Measurements from ENCODE around the gene GREB1. TPM values are rescaled to one million over a fixed set of nuclear protein-coding genes. Genes with fewer than 3 reads are reported as not detected.

GREB1 gene
- total and polyA plus RNA-seq, 2 of the 13 experiments (the other 11 are each of a cell fraction or from before 2014, with no cell fraction given): 31.3 to 61.2 TPM

DNA sequence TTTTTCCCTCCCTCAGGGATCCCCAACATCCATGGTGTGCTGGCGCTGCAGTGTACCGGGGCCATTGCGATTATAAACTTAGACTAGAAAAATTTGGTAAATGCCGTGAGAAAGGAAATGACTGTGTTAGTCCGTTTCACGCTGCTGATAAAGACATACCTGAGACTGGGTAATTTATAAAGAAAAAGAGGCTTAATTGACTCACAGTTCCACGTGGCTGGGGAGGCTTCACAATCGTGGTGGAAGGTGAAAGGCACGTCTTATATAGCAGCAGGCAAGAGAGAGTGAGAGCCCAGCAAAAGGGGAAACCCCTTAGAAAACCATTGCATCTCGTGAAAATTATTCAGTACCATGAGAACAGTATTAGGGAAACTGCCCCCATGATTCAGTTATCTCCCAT is 91.8 kb downstream of the GREB1 start:
- no TSS peak for BruUV-seq (replicated peaks)
- Histone ChIP-seq H3K4me2 (ENCODE audit: low read depth, low read length) (no peak overlapping the region), H3K4me3 (replicated peaks in 1 of 3; ENCODE audit: insufficient read depth in 1 of 3, low read depth in 2 of 3, low read length in 3 of 3) (no peak overlapping the region), H3K79me2 (ENCODE audit: insufficient read depth, low read length) (no peaks in the 10 kb centered on the region), H3K9ac (ENCODE audit: insufficient read depth, low read depth, low read length) (no peak overlapping the region), H3K36me3 (replicated peaks in 1 of 2; ENCODE audit: control insufficient read depth in 1 of 2, insufficient read depth in 2 of 2, low read length in 2 of 2) (peaks cover 64 to 100% of the 10 kb centered on the region in 2 experiments), H3K27ac (ENCODE audit: extremely low read length, insufficient read depth, low read length) (no peak overlapping the region), H2AFZ (ENCODE audit: low read length) (no peak overlapping the region), H3K4me1 (ENCODE audit: insufficient read depth, low read length) (no peaks in the 10 kb centered on the region), H3K9me3 (ENCODE audit: low read length) (no peaks in the 10 kb centered on the region), H3K27me3 (ENCODE audit: control insufficient read depth in 1 of 2, insufficient read depth in 2 of 2, low read length in 2 of 2) (no peaks in the 10 kb centered on the region), H4K20me1 (ENCODE audit: insufficient read depth, low read length) (no peaks in the 10 kb centered on the region; the same call in 1 of the 2 replicates)
- FAIRE-seq: no peak
- intact Hi-C loops (cut with micrococcal nuclease; ENCODE audit: unreplicated experiment) (no loop called here), in situ Hi-C loops (cut with HindIII; ENCODE audit: extremely low pct_ligation_motif_present, low pct_unique_long_range_greater_than_20kb) (no loop called here)
- no peak for ATAC-seq
- TF ChIP-seq, protein P1, sequence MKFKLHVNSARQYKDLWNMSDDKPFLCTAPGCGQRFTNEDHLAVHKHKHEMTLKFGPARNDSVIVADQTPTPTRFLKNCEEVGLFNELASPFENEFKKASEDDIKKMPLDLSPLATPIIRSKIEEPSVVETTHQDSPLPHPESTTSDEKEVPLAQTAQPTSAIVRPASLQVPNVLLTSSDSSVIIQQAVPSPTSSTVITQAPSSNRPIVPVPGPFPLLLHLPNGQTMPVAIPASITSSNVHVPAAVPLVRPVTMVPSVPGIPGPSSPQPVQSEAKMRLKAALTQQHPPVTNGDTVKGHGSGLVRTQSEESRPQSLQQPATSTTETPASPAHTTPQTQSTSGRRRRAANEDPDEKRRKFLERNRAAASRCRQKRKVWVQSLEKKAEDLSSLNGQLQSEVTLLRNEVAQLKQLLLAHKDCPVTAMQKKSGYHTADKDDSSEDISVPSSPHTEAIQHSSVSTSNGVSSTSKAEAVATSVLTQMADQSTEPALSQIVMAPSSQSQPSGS (CRISPR knock-in tag; IDR thresholded peaks at IDR 0.05): no peak
- no peak for TF ChIP-seq ZNF232 (CRISPR knock-in tag; IDR thresholded peaks at IDR 0.05; ENCODE audit: borderline replicate concordance)
- TF ChIP-seq, protein P2, sequence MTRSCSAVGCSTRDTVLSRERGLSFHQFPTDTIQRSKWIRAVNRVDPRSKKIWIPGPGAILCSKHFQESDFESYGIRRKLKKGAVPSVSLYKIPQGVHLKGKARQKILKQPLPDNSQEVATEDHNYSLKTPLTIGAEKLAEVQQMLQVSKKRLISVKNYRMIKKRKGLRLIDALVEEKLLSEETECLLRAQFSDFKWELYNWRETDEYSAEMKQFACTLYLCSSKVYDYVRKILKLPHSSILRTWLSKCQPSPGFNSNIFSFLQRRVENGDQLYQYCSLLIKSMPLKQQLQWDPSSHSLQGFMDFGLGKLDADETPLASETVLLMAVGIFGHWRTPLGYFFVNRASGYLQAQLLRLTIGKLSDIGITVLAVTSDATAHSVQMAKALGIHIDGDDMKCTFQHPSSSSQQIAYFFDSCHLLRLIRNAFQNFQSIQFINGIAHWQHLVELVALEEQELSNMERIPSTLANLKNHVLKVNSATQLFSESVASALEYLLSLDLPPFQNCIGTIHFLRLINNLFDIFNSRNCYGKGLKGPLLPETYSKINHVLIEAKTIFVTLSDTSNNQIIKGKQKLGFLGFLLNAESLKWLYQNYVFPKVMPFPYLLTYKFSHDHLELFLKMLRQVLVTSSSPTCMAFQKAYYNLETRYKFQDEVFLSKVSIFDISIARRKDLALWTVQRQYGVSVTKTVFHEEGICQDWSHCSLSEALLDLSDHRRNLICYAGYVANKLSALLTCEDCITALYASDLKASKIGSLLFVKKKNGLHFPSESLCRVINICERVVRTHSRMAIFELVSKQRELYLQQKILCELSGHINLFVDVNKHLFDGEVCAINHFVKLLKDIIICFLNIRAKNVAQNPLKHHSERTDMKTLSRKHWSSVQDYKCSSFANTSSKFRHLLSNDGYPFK (CRISPR knock-in tag; IDR thresholded peaks at IDR 0.05; ENCODE audit: borderline replicate concordance): no peak
- TF ChIP-seq, protein P3, sequence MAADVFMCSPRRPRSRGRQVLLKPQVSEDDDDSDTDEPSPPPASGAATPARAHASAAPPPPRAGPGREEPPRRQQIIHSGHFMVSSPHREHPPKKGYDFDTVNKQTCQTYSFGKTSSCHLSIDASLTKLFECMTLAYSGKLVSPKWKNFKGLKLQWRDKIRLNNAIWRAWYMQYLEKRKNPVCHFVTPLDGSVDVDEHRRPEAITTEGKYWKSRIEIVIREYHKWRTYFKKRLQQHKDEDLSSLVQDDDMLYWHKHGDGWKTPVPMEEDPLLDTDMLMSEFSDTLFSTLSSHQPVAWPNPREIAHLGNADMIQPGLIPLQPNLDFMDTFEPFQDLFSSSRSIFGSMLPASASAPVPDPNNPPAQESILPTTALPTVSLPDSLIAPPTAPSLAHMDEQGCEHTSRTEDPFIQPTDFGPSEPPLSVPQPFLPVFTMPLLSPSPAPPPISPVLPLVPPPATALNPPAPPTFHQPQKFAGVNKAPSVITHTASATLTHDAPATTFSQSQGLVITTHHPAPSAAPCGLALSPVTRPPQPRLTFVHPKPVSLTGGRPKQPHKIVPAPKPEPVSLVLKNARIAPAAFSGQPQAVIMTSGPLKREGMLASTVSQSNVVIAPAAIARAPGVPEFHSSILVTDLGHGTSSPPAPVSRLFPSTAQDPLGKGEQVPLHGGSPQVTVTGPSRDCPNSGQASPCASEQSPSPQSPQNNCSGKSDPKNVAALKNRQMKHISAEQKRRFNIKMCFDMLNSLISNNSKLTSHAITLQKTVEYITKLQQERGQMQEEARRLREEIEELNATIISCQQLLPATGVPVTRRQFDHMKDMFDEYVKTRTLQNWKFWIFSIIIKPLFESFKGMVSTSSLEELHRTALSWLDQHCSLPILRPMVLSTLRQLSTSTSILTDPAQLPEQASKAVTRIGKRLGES (CRISPR knock-in tag; IDR thresholded peaks at IDR 0.05; ENCODE audit: borderline replicate concordance): no peak
- no peak for TF ChIP-seq PLRG1 (conservative IDR thresholded peaks at IDR 0.05)
- no peak for TF ChIP-seq ZNF205 (CRISPR knock-in tag; IDR thresholded peaks at IDR 0.05)
- TF ChIP-seq HHEX (CRISPR knock-in tag; IDR thresholded peaks at IDR 0.05): no peak
- TF ChIP-seq ZNF547 (CRISPR knock-in tag; IDR thresholded peaks at IDR 0.05): no peak
- ChIA-PET CTCF (ENCODE audit: low intra/inter-chr PET ratio, low total read pairs) (no interaction called here), POLR2A (no interaction called here)
- DNase-seq (ENCODE audit: low spot score): no peak
- WGBS (ENCODE audit: low lambda C conversion rate): 97% methylated on average over 10 of the region's 10 CpGs

All from HepG2 (cell line).